ENCODE data around the gene HMGN3.
"Not testable (repeated sequence)": the region's sequence is repeated elsewhere in the genome, so short reads cannot be mapped to it uniquely, and the experiment has no call there.

DNA sequence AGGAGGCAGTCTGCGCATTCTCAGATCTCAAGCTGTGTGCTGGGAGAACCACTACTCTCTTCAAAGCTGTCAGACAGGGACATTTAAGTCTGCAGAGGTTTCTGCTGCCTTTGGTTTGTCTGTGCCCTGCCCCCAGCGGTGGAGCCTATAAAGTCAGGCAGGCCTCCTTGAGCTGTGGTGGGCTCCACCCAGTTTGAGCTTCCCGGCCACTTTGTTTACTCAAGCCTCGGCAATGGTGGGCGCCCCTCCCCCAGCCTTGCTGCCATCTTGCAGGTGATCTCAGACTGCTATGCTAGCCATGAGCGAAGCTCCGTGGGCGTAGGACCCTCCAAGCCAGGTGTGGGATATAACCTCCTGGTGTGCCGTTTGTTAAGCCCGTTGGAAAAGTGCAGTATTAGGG is 22.3 kb upstream of the HMGN3 start:
- TF ChIP-seq YY1 (IDR thresholded peaks at IDR 0.05; ENCODE audit: insufficient read depth, insufficient read length); SUZ12 (IDR thresholded peaks at IDR 0.05; ENCODE audit: extremely low read depth, insufficient read depth, insufficient read length): not testable (repeated sequence)

Measured in NT2/D1 (cell line).